Transverse colon (tissue), 4 donors: ENCODE measurements around the gene PC.

Source experiments
- CTCF ChIP-seq, 5 experiments: fragments of 200-600 bp in 3 of 5; fragments of 450-650 bp in 2 of 5; sonication (generic) in 3 of 5; IDR thresholded peaks; 1 replicate in 2 of 5; 2 replicates in 3 of 5; pipeline ENCODE4 v1.5.1; 2016 to 2017; ENCODE audit warnings: antibody characterized with exemption in 5 of 5, inconsistent platforms in 3 of 5, mild to moderate bottlenecking in 2 of 5, moderate library complexity in 1 of 5
- EP300 ChIP-seq: sonication (generic); formaldehyde crosslinking; IDR thresholded peaks from one replicate; pipeline ENCODE4 v1.6.1; 2017; ENCODE audit warnings: antibody characterized with exemption, low read depth
- POLR2A ChIP-seq: fragments of 450-650 bp; IDR thresholded peaks from one replicate; pipeline ENCODE4 v1.6.1; 2016; ENCODE audit warnings: antibody characterized with exemption, mild to moderate bottlenecking, moderate library complexity
- POLR2AphosphoS5 ChIP-seq, 3 donors: sonication (generic); formaldehyde crosslinking; IDR thresholded peaks; one replicate each; pipeline ENCODE4 v1.6.1; 2016; ENCODE audit warnings: antibody characterized with exemption in 3 of 3

- TF ChIP-seq CTCF (IDR thresholded peaks at IDR 0.05) (no peak), POLR2A (no peak), POLR2AphosphoS5 (IDR thresholded peaks at IDR 0.05) (no peak), EP300 (no peak)
Observed at GRCh38 chr11:66861774-66862558, 96.2 kb downstream of the PC start.
